GM18868 (cell line): ENCODE measurements around the gene DCAF12L1.

Experiments used
- ATAC-seq: cut with Tn5 transposase; IDR thresholded peaks from one replicate; pipeline ENCODE4 v1.9.1; 2021; ENCODE audit warnings: mild to moderate bottlenecking, moderate library complexity; ENCODE audit not compliant: unreplicated experiment

The DCAF12L1 gene

GRCh38 chrX:126552313-126553022 is at the start of gene DCAF12L1:
DCAF12L1 (minus strand) TSS chrX:126552814; CDS start chrX:126552608, 206 bp downstream.
- ATAC-seq: no peak

DNA sequence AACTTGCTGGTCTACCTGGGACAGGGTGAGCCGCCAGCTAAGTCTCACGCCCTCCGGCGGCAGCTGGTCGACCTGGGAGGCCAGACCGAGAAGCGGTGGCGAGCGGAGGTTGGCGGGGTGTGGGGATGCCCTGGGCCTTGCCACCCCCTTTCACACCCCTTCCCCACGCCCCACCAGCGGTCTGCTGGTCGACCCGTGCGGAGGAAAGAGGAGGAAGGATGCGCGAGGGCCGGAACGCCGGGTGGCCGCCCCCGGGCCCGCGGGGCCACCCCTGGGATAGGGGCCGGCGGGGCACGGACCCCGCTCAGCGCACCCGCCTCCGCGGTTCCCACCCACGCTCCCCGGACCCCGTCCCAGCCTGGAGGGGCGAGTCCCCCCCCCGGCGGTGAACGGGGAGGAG is 28.3 kb upstream of the DCAF12L1 start:
- ATAC-seq: no peak

- no peak for ATAC-seq
These were observed 23.3 kb upstream of the DCAF12L1 start for GRCh38 chrX:126575911-126576310.

GRCh38 chrX:126557151-126557550 is 4.5 kb upstream of the DCAF12L1 start:
- ATAC-seq: no peak

DNA sequence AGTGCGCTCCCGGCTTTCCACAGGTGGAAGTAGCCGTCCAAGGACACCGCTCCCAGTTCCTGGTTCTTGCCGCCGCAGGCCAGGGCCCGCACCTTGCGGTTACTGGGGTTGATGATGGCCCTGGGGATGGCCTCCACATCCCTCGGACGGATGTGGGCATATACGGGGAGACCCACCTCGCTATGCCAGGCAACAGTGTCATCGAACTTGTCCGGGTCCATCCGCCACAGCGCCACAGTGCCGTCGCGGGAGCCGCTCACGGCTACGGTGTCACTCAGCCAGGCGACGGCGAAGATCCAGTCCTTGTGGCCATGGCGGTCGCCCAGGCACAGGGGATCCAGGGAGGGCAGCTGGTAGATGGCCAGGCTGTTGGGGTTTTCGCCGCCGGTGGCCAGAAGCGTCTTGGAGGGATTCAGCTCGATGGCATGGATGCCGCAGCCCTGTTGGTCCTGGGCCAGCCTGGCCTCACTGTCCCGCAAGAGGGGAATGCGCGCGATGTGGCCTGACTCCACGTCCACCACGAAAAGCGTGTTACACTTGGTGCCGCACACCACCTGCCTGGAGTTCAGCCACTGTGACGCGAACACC is 795 bp downstream of the DCAF12L1 start:
- no peak for ATAC-seq

DNA sequence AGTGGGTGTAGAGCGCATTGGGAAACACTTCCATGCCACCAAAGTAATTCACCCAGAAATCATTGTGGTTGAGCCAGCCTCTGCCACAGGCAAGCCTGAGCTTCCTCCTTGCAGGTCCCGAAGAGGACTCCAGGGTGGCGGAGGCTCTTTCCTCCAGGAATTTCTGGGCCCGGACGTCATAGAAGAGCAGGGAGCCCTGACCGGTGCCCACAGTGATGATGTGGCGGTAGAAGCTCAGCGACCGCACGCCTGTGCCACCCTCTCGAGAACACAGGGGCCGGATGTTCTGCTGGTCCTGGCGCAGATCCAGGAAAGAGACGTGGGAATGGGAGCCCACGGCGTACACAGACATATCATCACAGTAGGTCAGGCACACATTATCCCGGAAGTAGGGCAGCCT is 1.3 kb downstream of the DCAF12L1 start:
- no peak for ATAC-seq

GRCh38 chrX:126550816-126551215 is 1.8 kb downstream of the DCAF12L1 start:
- ATAC-seq: no peak

GRCh38 chrX:126509923-126510322 is 42.7 kb downstream of the DCAF12L1 start:
- no peak for ATAC-seq
